ENCODE measurements around the gene EPHA4.

EPHA4 gene

DNA sequence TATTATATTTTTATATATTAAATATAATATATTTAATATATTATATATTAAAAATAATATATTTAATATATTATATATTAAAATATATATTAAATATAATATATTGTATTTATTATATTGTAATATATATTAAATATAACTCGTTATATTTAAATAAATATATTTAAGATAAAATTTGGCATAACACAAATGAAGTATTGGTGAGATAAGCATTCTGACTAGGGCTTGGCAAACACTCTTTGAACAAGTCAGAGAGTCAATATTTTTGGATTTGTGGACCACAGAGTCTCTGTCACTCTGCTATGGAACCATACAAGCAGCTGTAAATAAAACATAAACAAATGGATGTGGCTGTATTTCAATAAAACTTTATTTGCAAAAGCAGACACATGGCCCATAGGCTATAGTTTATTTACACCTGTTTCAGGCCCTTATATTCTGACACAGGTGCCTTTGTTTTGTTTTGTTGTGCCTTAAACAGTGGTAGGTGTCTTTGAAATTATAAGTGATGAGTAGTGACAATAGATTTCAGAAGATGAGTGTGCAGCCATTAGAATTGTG lies 190.1 kb downstream of the EPHA4 start:
- DNase-seq = no peak

DNA sequence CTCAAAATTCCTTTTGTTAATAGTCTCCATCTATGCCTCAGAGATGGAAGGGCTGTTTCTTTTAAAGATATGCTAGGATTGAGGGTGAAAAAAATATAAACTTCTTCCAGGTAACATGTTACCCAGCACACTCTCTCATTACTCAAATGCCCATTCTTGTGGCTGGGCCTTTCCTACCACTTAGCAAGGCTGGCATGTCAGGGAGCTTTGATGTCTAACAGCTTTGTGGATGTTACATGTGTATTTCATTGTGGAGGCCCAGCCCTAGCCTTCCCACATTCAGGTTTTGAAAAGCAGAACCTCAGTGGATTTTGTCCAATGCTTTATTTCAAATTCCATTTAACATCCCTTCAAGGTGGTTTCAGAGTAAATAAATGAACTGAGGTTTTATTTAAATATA lies 191.4 kb downstream of the EPHA4 start:
- no peak for DNase-seq

GRCh38 chr2:221380062-221380461 lies 192.0 kb downstream of the EPHA4 start:
- DNase-seq = no peak

- DNase-seq = no peak
Measured at GRCh38 chr2:221377597-221377996, 194.5 kb downstream of the EPHA4 start.

- no peak for DNase-seq
Measured at GRCh38 chr2:221377066-221377465, 195.0 kb downstream of the EPHA4 start.

GRCh38 chr2:221374234-221374633 lies 197.9 kb downstream of the EPHA4 start:
- no peak for DNase-seq

GRCh38 chr2:221372907-221373306 lies 199.2 kb downstream of the EPHA4 start:
- DNase-seq = no peak

DNA sequence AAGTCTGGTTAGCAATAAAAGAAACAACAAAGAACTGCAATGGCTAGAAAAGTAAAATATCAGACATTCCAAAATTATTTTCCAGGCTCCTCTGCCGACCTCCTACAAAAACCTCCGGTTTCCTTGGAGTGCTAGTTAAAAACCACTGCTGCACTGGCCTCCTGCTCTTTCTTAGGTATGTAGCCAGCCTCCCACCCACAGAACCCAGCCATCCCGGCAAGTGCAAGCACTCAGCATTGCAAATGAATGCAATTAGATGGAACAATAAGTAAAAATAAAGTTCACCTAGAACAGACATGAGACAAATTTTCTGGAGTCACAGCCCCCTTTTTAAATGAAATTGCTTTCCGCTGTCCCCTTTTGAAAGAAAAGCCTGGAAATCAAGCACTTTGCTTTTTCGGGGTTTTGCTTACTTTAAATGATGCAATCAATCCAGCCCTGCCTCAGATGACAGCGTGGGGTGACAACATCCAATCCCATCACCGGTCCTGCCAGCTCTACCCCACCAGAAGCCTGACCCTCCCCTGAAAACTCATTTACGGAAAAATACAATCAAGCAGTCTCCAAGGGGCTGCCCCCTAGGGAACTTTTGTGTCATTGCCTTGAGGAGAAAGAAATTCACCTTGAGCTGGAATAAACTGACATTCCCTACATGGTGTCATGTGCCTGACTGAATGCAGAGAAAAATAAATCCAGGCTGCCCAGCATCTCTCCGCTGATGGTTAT lies 199.8 kb downstream of the EPHA4 start:
- DNase-seq = no peak

GRCh38 chr2:221371347-221371746 lies 200.8 kb downstream of the EPHA4 start:
- no peak for DNase-seq

GRCh38 chr2:221370857-221371211 lies 201.3 kb downstream of the EPHA4 start:
- DNase-seq = no peak

GRCh38 chr2:221370076-221370856 lies 201.8 kb downstream of the EPHA4 start:
- DNase-seq = no peak

All from CD4-positive, alpha-beta T cell treated with Interleukin-10 for 1 hour (primary cell).